ENCODE data around the gene ACTL7A. TPM values are rescaled to one million over a fixed set of nuclear protein-coding genes. Genes with fewer than 3 reads are reported as not detected.

The ACTL7A gene
- total and polyA plus RNA-seq, 2 of the 4 experiments (the other 2 are of a cell fraction): not detected

DNA sequence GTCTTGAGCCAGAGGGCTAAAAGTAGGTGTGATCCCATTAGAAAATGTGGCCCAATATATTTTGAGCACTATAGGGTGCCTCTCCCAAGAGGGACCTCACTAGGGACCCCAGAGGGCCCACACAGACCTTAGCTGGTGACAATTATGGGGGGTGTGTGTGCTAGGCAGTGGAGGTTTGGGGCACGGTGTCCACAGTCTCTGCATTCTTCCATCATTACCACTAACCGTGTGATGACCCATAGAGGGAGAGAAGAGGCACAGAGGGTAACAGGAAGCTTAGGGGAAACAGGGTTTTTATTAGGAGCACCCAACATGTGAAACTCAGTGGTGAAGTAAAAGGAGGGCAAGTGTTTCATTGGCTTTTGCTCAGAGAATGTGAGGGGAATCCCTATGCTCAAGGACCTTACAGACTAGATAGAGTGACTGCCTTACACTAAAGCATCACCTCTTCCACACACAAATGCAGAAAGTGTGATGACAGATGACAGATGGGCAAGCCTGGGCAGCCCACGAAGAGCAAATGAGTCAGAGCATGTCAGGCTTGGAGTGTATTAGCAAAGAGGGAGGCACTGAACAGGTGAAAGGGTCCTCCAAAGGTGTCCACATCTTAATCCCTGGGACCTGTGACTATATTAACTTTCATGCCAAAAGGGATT lies 2.5 kb upstream of the ACTL7A start:
- no peak overlapping the region for H2AK5ac ChIP-seq (ENCODE audit: low read depth, low read length)
- H3K36me3 ChIP-seq (ENCODE audit: control insufficient read depth, insufficient read depth, low read length): no peaks in the 10 kb centered on the region
- ChIA-PET CTCF (no interaction called here), POLR2A (ENCODE audit: unreplicated experiment) (no interaction called here)
- no peak overlapping the region for H4K8ac ChIP-seq (ENCODE audit: low read depth in 2 of 2, low read length in 2 of 2)
- H3K27ac ChIP-seq (ENCODE audit: insufficient read depth, low read length): no peak overlapping the region
- H2BK15ac ChIP-seq (ENCODE audit: low read depth, low read length): no peak overlapping the region
- no peak for ATAC-seq (ENCODE audit: low read depth)
- H3K14ac ChIP-seq (replicated peaks; ENCODE audit: low read depth, low read length): no peak overlapping the region
- H2BK120ac ChIP-seq (ENCODE audit: low read depth, low read length): no peak overlapping the region
- H3K4me2 ChIP-seq (ENCODE audit: low read depth, low read length): no peak overlapping the region
- no peak overlapping the region for H4K5ac ChIP-seq (ENCODE audit: low read depth, low read length)
- no peak overlapping the region for H2AFZ ChIP-seq (replicated peaks; ENCODE audit: low read length, poor library complexity)
- no peak for TF ChIP-seq BHLHE40 (IDR thresholded peaks at IDR 0.05; ENCODE audit: low read depth, low read length)
- no peak for TF ChIP-seq FOS (IDR thresholded peaks at IDR 0.05; ENCODE audit: low read depth, low read length)
- no peak for TF ChIP-seq MAFK (IDR thresholded peaks at IDR 0.05; ENCODE audit: low read depth, low read length)
- TF ChIP-seq CHD1 (IDR thresholded peaks at IDR 0.05; ENCODE audit: low read depth, low read length): no peak
- H3K9me3 ChIP-seq (ENCODE audit: control insufficient read depth, insufficient read depth, low read length): no peaks in the 10 kb centered on the region
- H3K9ac ChIP-seq (ENCODE audit: low read depth, low read length): no peak overlapping the region
- no peaks in the 10 kb centered on the region for H3K79me1 ChIP-seq (ENCODE audit: low read depth in 1 of 2, low read length in 2 of 2)
- no peak overlapping the region for H3K56ac ChIP-seq (ENCODE audit: extremely low read depth, insufficient read depth, low read length)
- H3K4me1 ChIP-seq (ENCODE audit: control insufficient read depth, insufficient read depth, low read length): no peaks in the 10 kb centered on the region
- H3K23ac ChIP-seq (ENCODE audit: low read depth, low read length): no peak overlapping the region
- WGBS, 2 experiments (ENCODE audit: extremely low coverage in 2 of 2, insufficient read length in 1 of 2): 17% methylated on average over 1 of the region's 3 CpGs; no CpG with 5 or more reads in 1 of the 2 experiments
- H2BK20ac ChIP-seq (ENCODE audit: low read depth, low read length): no peak overlapping the region
- H3K4me3 ChIP-seq (ENCODE audit: insufficient read depth, low read depth, low read length): no peak overlapping the region
- dilution Hi-C loops (cut with HindIII; ENCODE audit: low sequenced_read_pairs, unreplicated experiment): no loop called here
- DNase-seq: no peak
- no peak overlapping the region for H2BK5ac ChIP-seq (ENCODE audit: low read depth, low read length, poor library complexity, severe bottlenecking)
- BruUV-seq (replicated peaks): no TSS peak
- H2AK9ac ChIP-seq (replicated peaks; ENCODE audit: low read depth, low read length, poor library complexity): no peak overlapping the region
- intact Hi-C loops (cut with micrococcal nuclease): no loop called here
- H4K20me1 ChIP-seq (ENCODE audit: insufficient read depth, low read length): no peaks in the 10 kb centered on the region
- H3K9me1 ChIP-seq (ENCODE audit: insufficient read depth, low read length): no peaks in the 10 kb centered on the region
- H3K18ac ChIP-seq (ENCODE audit: low read depth, low read length): no peak overlapping the region
- in situ Hi-C loops (cut with MboI; ENCODE audit: low sequenced_read_pairs): no loop called here
- H4K91ac ChIP-seq (ENCODE audit: insufficient read depth, low read depth, low read length): no peak overlapping the region
- H3K27me3 ChIP-seq (ENCODE audit: control insufficient read depth, insufficient read depth, low read length): peaks cover 2% of the 10 kb centered on the region
- H3K4ac ChIP-seq (ENCODE audit: low read depth, low read length): no peak overlapping the region

Data from IMR-90 (cell line).